AG09309 (cell line): ENCODE data around the gene C1QTNF4.

Source experiments
- DNase-seq: peaks from one replicate; pipeline ENCODE4 v3.0.0-alpha.2; 2010; ENCODE audit warnings: low read depth
- H3K4me3 ChIP-seq: 2 replicates; pipeline ENCODE4 v1.5.1; 2011; ENCODE audit warnings: mild to moderate bottlenecking, low read depth, low read length, moderate library complexity; ENCODE audit not compliant: control insufficient read depth
- TF ChIP-seq, protein P1 (sequence below): IDR thresholded peaks from 2 replicates; pipeline ENCODE4 v1.5.1; 2011; ENCODE audit warnings: mild to moderate bottlenecking, low read depth, low read length, inconsistent platforms; ENCODE audit not compliant: insufficient read depth, control insufficient read depth; ENCODE audit errors: missing control alignments

Gene C1QTNF4

DNA sequence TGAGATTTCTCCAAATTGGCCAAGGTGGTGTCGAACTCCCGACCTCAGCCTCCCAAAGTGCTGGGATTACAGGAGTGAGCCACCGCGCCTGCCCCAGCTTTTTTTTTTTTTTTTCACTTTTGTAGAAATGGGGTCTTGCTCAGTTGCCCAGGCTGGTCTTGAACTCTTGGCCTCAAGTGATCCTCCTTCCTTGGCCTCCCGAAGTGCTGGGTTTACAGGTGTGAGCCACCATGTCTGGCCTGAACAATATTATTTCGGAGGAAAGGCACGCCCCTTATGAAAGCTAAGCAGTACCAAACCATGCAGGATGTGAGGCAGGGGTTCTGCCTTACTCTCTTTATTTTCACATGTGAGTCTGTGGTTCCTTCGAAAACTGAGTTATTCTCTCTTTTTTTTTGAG is 32.0 kb upstream of the C1QTNF4 start:
- no peak for DNase-seq
- no peak overlapping the region for H3K4me3 ChIP-seq
- TF ChIP-seq, protein P1, sequence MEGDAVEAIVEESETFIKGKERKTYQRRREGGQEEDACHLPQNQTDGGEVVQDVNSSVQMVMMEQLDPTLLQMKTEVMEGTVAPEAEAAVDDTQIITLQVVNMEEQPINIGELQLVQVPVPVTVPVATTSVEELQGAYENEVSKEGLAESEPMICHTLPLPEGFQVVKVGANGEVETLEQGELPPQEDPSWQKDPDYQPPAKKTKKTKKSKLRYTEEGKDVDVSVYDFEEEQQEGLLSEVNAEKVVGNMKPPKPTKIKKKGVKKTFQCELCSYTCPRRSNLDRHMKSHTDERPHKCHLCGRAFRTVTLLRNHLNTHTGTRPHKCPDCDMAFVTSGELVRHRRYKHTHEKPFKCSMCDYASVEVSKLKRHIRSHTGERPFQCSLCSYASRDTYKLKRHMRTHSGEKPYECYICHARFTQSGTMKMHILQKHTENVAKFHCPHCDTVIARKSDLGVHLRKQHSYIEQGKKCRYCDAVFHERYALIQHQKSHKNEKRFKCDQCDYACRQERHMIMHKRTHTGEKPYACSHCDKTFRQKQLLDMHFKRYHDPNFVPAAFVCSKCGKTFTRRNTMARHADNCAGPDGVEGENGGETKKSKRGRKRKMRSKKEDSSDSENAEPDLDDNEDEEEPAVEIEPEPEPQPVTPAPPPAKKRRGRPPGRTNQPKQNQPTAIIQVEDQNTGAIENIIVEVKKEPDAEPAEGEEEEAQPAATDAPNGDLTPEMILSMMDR: no peak

DNA sequence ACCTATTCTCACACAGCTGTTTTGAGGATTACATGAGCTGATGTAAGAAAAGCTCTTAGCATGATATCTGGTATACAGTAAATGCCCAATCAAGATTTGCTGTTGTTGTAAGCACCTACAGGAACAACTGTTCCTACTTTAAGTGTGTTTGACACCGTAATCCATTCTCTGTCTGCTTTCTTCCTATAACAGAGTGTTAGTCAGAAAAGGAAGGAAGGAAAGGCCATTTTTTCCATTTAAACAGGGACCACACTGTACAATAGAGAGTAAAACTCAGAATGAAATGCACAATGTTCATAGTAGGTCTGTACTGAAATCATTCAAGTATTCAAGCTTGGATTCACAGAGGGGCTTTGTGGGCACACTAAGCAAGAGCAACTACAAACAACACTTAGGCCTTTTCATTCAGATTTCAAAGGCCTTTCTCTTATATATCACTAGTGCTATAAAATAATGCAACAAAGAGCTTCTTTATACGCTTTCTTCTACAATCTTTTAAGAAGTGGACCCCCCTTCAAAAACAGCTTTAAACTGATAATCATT is 26.7 kb upstream of the C1QTNF4 start:
- DNase-seq: no peak

DNA sequence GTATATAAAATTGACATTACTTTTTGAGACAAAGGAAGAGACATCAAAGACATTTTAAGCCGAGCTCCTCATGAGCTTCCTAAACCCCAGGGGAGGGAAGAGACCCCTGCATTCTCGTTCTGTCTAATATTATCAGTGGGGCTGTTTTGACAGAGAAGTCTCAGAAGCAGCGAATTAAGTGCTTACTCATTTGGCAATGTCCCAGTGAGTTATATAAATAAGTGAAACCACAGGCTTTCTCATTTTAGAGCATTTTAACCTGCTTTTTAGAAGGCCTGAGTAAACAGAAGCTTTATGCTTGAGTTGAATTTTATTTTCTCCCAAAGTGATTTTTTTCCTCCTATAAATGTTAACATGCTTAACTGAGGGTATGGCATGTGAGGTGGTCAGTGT is 23.2 kb upstream of the C1QTNF4 start:
- DNase-seq: peak; percentile 56
- no peak overlapping the region for H3K4me3 ChIP-seq
- TF ChIP-seq, protein P1: no peak

More for the DNA sequence above, 26.7 kb upstream of the C1QTNF4 start:
- TF ChIP-seq, protein P1: no peak
- H3K4me3 ChIP-seq: no peak overlapping the region

DNA sequence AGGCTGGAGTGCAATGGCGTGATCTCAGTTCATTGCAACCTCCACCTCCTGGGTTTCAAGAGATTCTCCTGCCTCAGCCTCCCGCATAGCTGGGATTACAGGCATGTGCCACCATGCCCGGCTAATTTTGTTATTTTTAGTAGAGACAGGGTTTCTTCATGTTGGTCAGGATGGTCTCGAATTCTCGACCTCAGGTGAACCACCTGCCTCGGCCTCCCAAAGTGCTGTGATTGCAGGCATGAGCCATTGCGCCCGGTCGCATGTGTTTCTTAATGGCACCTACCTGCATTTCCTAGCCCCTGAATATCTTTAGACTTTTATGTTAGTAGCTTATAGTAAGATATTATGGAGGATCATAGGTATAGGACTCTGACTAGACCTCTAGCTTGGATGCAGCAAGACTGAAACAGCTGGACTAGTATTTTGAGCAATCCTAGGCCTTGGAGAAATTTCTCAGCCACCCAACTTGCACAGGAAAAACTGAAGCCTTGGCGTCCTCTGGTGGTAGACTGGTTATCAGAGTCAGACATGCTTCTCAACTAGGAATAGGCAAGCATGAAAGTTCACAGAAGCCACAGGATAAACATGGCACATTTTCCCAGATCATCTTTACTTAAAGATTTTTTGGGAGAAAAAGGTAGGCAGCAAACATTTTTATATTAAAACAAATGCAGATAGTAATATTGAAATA is 22.7 kb upstream of the C1QTNF4 start:
- TF ChIP-seq, protein P1: peak; percentile 99
- DNase-seq: peak; percentile 61
- H3K4me3 ChIP-seq: no peak overlapping the region

DNA sequence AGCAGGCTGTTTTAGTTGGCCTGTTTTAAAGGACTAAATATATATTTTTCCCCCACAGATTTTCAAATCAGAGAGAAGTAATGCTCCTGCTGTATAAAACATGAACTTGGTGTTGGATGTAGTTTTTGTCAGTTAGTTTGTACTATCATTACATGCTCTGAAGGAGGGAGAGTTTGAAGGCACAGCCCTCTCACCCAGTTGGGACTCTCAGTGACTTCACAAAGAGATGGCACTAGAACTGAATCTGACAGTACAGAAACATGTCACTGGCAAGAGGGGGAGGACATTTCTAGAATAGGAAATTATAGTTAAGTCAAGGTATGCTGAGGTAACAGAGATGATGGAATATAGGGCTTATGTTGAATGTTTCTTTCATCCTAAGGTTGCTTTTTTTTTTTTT is 21.0 kb upstream of the C1QTNF4 start:
- H3K4me3 ChIP-seq: no peak overlapping the region
- TF ChIP-seq, protein P1: no peak
- DNase-seq: no peak

DNA sequence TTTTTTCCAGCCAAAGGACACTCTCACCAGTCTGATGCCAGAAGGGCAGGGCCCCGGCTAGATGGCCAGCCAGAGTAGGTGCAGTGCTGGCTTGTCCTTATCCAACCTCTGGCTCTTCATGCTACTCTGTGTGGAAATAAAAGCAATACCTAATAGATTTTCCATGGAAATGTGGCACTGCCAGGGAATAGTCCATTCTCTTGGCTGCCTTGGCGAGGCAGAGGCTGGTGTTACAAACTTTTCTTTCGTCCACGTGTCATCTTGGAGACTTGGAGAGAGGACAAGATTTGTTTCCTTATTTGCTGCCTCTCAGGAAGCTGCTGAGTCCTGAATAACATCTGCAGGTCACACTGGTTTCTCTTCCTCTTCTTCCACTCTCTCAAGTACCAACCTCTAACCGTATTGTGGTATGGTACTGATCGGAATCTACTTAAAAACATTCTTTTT is 17.2 kb upstream of the C1QTNF4 start:
- no peak overlapping the region for H3K4me3 ChIP-seq
- DNase-seq: no peak
- TF ChIP-seq, protein P1: no peak
